ENCODE results near the gene KRT83. TPM values are rescaled to one million over a fixed set of nuclear protein-coding genes. Genes with fewer than 3 reads are reported as not detected.

KRT83 gene
- total RNA-seq, 1 donor from 2014 or later: not detected

GRCh38 chr12:52285851-52286530, 35.2 kb downstream of the KRT83 start:
- TF ChIP-seq CTCF (IDR thresholded peaks at IDR 0.05; ENCODE audit: unreplicated experiment): no peak
- Mint-ChIP-seq H3K36me3 (ENCODE audit: low read depth, unreplicated experiment) (no peaks in the 10 kb centered on the region), H3K4me3 (ENCODE audit: unreplicated experiment) (no peak overlapping the region), H3K9me3 (ENCODE audit: unreplicated experiment) (no peaks in the 10 kb centered on the region), H3K4me1 (ENCODE audit: unreplicated experiment) (no peaks in the 10 kb centered on the region), H3K27ac (ENCODE audit: unreplicated experiment) (no peak overlapping the region), H3K27me3 (ENCODE audit: unreplicated experiment) (peaks cover 3% of the 10 kb centered on the region)
- DNase-seq (ENCODE audit: low spot score): no peak

- Mint-ChIP-seq H3K4me1 (ENCODE audit: unreplicated experiment) (no peaks in the 10 kb centered on the region), H3K27me3 (ENCODE audit: unreplicated experiment) (peaks cover 3% of the 10 kb centered on the region), H3K9me3 (ENCODE audit: unreplicated experiment) (no peaks in the 10 kb centered on the region), H3K27ac (ENCODE audit: unreplicated experiment) (no peak overlapping the region), H3K36me3 (ENCODE audit: low read depth, unreplicated experiment) (no peaks in the 10 kb centered on the region), H3K4me3 (ENCODE audit: unreplicated experiment) (no peak overlapping the region)
- DNase-seq (ENCODE audit: low spot score): no peak
- no peak for TF ChIP-seq CTCF (IDR thresholded peaks at IDR 0.05; ENCODE audit: unreplicated experiment)
These were observed 35.9 kb downstream of the KRT83 start for GRCh38 chr12:52285172-52285745.

- no peak overlapping the region for H3K4me3 Mint-ChIP-seq (ENCODE audit: unreplicated experiment)
- H3K4me1 Mint-ChIP-seq (ENCODE audit: unreplicated experiment): no peaks in the 10 kb centered on the region
These were observed 36.5 kb downstream of the KRT83 start for GRCh38 chr12:52284562-52285171.

GRCh38 chr12:52280796-52281560, 40.2 kb downstream of the KRT83 start:
- Mint-ChIP-seq H3K27me3 (ENCODE audit: unreplicated experiment) (peaks cover 10% of the 10 kb centered on the region), H3K9me3 (ENCODE audit: unreplicated experiment) (no peaks in the 10 kb centered on the region), H3K4me3 (ENCODE audit: unreplicated experiment) (no peak overlapping the region), H3K27ac (ENCODE audit: unreplicated experiment) (no peak overlapping the region), H3K36me3 (ENCODE audit: low read depth, unreplicated experiment) (no peaks in the 10 kb centered on the region), H3K4me1 (ENCODE audit: unreplicated experiment) (peaks cover 4% of the 10 kb centered on the region)
- TF ChIP-seq CTCF (IDR thresholded peaks at IDR 0.05; ENCODE audit: unreplicated experiment): no peak
- no peak for DNase-seq (ENCODE audit: low spot score)

More at GRCh38 chr12:52284562-52285171, 36.5 kb downstream of the KRT83 start:
- no peaks in the 10 kb centered on the region for H3K9me3 Mint-ChIP-seq (ENCODE audit: unreplicated experiment)
- DNase-seq (ENCODE audit: low spot score): no peak
- peaks cover 5% of the 10 kb centered on the region for H3K27me3 Mint-ChIP-seq (ENCODE audit: unreplicated experiment)
- TF ChIP-seq CTCF (IDR thresholded peaks at IDR 0.05; ENCODE audit: unreplicated experiment): no peak
- H3K27ac Mint-ChIP-seq (ENCODE audit: unreplicated experiment): no peak overlapping the region
- H3K36me3 Mint-ChIP-seq (ENCODE audit: low read depth, unreplicated experiment): no peaks in the 10 kb centered on the region
